DMS 273 (cell line): ENCODE measurements around the gene HTT-AS.

Experiments
- DNase-seq: peaks from one replicate; lab custom pipeline; 2025; ENCODE audit not compliant: unreplicated experiment; lab: John Stamatoyannopoulos, UW

Gene HTT-AS

DNA sequence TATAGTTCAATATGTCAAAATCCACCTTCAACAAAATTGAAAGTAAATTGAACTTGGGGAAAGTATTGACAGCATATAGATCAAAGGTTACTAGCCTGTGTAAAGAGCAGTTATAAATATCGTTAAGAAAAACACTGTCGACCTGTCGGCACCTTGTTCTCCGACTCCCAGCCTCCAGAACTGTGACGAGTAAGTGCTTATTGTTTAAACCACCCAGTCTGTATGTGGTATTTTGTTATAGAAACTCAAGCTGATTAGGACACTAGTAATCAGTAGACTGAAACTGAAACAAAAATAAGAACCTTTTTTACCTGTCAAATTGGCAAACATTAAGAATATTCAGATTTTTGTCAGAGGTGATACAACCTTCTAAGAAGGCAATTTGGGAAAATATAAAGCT lies 17.1 kb upstream of the HTT-AS start:
- no peak for DNase-seq

DNA sequence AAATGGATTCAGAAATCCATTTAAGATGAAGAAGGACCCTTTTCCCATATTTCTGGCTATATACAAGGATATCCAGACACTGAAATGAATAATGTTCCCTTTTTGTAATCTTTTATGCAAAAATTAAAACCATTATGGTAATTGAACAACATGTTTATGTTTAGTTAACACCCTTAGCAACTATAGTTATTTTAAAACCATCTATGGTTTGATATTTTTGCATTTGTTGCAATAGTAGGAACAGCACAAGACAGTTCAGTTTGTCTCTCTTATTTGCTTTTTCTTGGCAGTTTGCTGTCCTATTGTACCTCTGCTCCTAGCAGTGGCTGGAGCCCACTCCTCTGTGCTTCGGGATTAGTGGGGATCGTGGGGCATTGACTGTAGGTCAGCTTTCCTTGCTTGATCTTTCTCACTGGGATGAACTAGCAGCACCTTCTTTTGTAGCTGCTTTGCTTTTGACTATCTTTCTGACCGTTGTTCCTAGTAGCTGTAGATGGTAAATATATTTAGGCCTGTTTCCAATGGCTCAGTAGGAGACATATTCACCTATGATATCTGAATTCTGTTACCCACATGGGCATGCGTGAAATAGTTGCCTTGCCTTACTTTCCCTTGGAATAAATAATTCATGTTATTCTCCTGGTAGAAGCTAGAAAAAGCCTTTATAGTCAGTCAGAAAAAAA lies 12.9 kb upstream of the HTT-AS start:
- DNase-seq = no peak

GRCh38 chr4:3085948-3086670 lies 11.8 kb upstream of the HTT-AS start:
- DNase-seq = no peak

DNA sequence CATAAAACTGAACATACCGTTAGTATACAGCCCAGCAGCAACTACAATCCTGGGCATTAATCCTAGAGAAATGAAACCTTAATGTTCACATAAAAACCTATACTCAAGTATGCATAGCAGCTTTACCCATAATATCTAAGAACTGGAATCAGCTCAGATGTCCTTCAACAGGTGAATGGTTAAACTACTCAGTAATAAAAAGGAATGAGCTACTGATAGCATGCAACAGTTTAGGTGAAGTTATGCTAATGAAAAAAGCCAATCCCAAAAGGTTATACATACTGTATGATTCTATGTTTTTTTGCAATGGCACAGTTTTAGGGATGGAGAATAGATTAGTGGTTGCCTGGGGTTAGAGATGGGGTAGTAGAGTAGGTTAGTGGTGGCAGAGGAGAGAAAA lies 9.4 kb upstream of the HTT-AS start:
- no peak for DNase-seq

DNA sequence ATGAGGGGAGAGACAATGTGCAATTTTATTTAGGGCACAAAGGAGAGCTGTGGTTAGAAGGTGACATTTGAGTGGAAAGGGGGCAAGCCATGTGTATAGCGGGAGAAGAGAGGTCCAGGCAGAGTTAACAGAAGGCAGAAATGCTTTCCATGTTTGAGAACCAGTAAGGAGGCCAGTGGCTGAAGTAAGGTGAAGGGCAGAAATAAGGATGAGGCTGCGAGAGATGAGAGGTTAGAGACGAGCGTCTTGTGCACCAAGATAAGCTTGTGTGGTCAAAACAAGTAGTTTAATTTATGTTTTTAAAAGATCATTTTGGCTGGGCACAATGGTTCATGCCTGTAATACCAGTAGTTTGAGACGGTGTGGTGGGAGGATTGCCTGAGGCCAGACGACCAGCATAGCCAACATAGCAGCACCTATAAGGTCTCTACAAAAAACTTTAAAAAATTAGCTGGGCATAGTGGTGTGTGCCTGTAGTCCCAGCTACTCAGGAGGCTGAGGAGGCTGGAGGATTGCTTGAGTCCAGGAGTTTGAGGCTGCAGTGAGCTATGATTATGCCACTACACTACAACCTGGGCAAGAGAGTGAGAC lies 8.7 kb upstream of the HTT-AS start:
- no peak for DNase-seq

- DNase-seq = no peak
Measured at GRCh38 chr4:3079694-3080123, 5.4 kb upstream of the HTT-AS start.

DNA sequence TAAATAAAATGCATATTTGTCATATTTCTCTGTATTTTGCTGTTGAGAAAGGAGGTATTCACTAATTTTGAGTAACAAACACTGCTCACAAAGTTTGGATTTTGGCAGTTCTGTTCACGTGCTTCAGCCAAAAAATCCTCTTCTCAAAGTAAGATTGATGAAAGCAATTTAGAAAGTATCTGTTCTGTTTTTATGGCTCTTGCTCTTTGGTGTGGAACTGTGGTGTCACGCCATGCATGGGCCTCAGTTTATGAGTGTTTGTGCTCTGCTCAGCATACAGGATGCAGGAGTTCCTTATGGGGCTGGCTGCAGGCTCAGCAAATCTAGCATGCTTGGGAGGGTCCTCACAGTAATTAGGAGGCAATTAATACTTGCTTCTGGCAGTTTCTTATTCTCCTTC lies 3.5 kb upstream of the HTT-AS start:
- no peak for DNase-seq

GRCh38 chr4:3075652-3075981 lies 1.3 kb upstream of the HTT-AS start:
- no peak for DNase-seq

GRCh38 chr4:3074846-3075651 lies 711 bp upstream of the HTT-AS start:
- DNase-seq = peak; percentile 83

DNA sequence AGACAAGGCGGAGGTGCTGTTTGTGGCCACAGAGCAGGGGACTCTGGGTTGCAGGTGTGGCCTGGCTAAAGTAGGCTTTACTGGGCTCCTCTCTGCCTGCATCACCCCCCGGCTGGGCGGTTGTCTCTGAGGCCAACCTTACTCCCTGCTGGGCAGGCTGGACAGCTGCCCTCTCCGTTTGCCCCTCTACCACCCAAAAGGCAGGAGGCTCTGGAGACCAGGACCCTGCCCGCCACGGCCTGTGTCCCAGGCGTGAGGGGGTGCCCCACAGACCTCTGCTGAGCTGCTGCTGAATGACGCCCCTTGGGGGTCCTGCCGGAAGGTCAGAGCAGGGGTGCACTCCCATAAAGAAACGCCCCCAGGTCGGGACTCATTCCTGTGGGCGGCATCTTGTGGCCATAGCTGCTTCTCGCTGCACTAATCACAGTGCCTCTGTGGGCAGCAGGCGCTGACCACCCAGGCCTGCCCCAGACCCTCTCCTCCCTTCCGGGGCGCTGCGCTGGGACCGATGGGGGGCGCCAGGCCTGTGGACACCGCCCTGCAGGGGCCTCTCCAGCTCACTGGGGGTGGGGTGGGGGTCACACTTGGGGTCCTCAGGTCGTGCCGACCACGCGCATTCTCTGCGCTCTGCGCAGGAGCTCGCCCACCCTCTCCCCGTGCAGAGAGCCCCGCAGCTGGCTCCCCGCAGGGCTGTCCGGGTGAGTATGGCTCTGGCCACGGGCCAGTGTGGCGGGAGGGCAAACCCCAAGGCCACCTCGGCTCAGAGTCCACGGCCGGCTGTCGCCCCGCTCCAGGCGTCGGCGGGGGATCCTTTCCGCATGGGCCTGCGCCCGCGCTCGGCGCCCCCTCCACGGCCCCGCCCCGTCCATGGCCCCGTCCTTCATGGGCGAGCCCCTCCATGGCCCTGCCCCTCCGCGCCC lies 920 bp downstream of the HTT-AS start:
- DNase-seq = no peak

GRCh38 chr4:3071811-3072210 lies 2.5 kb downstream of the HTT-AS start:
- DNase-seq = no peak

- no peak for DNase-seq
Measured at GRCh38 chr4:3070709-3071500, 3.4 kb downstream of the HTT-AS start.

DNA sequence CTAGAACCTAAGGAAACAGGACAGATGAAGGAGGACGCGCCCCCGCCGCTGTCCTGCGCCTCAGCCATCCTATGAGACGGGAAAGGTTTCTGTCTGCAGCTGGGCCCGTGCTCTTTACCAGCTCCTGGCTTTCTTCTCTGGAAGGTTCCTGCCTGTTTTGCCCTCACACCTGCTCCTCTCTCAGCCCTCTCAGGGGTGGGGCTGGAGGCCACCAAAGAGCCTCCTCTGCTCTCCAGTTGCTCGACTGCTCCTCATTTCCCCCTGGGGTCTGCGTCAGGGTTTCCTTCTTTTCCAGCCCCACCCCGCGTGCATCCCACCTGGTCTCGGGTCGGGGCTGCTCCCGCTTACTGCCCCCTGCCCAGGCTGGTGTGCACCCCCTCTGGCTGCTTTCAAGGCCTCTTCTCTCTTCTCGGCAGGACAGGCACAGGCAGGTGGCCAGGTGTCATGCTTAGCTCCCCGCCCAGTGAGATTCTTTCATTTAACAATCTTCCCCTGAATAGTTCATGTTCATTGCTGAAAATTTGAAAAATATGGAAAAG lies 4.6 kb downstream of the HTT-AS start:
- DNase-seq = no peak

GRCh38 chr4:3067473-3068001 lies 6.8 kb downstream of the HTT-AS start:
- peak; percentile 68 for DNase-seq

DNA sequence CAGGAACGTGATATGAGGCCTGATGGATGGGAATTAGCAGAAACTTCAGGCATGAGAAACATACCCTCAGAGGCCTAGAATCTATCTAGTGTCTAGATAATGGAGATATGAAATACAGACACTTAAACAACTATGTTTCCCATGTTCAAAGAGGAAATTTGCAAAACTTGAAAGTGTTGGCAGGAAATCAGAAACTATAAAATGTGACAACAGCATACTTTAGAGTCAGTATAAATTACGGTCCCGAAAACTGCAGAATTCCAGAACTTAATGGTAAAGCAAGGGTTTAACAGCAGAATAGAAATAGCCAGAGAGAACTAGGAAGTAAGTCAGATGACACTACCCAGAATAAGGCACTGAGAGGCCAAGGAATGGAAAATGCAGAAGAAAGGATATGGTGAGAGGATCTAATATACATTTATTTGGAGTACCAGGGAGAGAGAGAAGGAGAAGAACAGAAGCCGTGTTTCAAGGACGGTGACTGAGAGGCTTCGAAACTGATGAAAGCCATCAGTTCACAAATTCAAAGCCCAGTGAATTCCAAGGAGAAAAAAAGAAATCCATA lies 7.4 kb downstream of the HTT-AS start:
- DNase-seq = no peak

- DNase-seq = no peak
Measured at GRCh38 chr4:3065551-3065950, 8.8 kb downstream of the HTT-AS start.

GRCh38 chr4:3062471-3062870 lies 11.9 kb downstream of the HTT-AS start:
- DNase-seq = no peak

DNA sequence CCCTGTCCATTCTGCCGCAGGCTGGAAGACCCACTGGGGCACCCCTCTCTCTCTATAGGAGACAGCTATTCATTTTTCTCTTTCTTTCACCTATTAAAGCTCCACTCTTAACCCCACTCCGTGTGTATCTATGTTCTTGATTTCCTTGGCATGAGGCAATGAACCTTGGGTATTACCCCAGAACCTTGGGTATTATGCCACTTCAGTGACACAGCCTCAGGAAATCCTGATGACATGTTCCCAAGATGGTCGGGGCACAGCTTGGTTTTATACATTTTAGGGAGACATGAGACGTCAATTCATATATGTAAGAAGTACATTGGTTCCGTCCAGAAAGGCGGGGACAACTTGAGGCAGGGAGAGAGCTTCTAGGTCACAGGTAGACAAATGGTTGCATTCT lies 13.4 kb downstream of the HTT-AS start:
- no peak for DNase-seq

- DNase-seq = no peak
Measured at GRCh38 chr4:3059943-3060342, 14.4 kb downstream of the HTT-AS start.
